G401 (cell line): ENCODE data around the gene COG5. TPM values are rescaled to one million over a fixed set of nuclear protein-coding genes. Genes with fewer than 3 reads are reported as not detected.

Source experiments
- DNase-seq: peaks from one replicate; pipeline ENCODE4 v3.0.0-alpha.2; 2015; ENCODE audit warnings: low spot score
- in situ Hi-C: cut with HindIII; loops from 2 replicates; pipeline ENCODE4 v1.10.0; 2016; ENCODE audit warnings: low sequenced_read_pairs, mixed read lengths
- total RNA-seq: library from RNA; depleted of rRNA; stranded (reverse); fragments of >200 nt; shearing (Covaris generic); gene quantifications from 2 replicates; pipeline ENCODE4 v1.2.3, GENCODE V29; 2014

Gene COG5
- total RNA-seq, 1 experiment from 2014 or later, result 65.3 TPM

DNA sequence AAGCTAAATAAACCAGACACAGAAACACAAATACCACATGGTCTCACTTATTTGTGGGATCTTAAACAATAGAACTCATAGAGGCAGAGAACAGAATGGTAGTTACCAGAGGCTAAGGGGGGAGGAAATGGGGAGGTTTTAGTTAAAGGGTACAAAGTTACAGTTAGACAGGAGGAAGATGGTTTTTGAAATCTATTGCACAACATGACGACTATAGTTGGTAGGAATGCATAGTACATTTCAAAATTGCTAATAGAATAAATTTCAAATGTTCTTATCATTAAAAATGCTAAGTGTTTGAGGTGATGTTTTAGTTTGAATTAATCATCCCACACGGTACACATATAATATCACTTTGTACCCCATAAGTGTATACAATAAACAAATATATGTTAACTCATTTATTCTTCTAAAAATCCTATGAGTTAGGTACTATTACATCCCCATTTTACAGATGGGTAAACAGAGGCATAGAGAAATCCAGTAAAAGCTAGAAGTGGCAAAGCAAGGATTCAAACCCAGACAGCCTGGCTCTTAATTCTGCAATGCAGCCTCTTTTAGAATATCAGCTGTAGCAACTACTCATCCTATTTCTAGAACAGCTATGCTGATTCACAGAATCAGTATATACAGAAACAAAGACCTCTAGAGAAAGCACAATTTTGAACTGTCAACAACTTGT lies 344.0 kb downstream of the COG5 start:
- no peak for DNase-seq
- in situ Hi-C loops, result no loop called here

DNA sequence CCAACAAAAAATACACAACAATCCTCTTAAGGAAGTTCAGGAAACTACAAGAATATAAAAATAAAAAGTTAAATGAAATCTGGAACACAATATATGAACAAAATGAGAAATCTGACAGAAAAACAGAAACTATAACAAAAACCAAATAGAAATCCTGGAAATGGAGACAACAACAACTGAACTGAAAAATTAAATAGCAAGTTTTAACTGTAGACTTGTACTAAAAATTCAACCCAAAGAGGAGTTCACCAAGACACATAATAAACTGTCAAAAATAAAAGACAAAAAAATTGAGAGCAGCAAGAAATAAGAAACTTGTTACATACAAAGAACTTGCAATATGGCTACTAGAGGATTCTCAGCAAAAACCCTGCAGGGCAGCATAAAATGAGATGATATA lies 349.8 kb downstream of the COG5 start:
- in situ Hi-C loops, result no loop called here
- no peak for DNase-seq

- in situ Hi-C loops, result no loop called here
- no peak for DNase-seq
These were observed 350.4 kb downstream of the COG5 start for GRCh38 chr7:107213193-107213788.

DNA sequence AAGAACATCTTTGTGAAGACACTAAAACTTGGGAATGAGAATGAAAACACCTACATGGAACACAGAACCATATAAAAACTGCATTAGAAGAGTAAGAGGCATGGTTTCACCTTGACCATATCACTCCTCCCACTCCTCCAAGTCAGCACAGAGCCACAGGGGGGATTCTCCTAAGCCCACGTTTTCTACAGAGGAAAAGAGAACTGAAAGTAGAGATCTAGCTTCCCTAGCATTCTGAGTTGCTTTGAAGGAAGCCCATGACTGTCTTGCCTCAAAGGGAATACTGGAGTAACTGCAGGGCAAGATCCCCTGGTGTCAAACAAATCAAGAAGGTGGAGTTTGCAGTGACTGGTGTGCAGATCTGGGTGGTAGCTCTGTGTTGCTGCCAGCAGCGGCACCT lies 351.0 kb downstream of the COG5 start:
- in situ Hi-C loops, result no loop called here

DNA sequence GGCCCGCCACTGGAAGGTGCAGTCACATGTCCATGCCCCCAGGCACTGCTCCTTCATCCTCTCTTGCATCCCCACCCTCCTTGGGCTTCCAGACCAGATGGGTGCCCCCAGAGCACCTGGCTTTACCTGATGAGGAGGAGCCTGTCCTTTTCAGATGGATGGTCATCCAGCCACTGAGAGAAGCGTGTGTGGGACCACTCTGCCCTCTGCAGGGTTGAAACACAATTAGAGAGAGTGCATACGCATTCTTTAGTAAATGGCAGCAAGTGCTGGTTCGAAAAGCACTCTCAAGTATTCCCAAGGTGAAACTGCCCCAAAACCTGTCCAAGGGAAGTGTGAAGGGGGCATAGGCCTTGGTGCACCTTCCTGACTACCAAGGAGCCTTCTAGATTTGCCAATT lies 353.3 kb downstream of the COG5 start:
- in situ Hi-C loops, result no loop called here
- no peak for DNase-seq

More for the DNA sequence above, 351.0 kb downstream of the COG5 start:
- DNase-seq, result no peak

DNA sequence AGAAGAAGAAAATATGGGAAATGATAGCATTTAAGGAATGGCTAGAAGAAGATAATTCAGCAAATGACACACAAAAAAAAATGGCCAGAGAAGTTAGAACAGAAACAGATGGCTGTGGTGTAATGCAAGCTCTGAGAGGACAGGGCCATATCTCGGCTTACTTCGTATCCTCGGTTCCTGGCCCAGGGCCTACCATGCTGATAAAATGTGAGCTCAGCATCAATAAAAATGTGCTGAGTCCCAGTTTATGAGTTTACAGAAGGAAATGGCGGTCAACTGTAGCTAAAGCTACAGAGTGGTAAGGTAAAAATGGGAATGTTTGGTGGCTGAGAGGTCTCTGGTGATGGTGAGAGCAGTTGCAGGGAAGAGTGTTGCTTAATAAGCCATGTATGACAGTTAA lies 354.2 kb downstream of the COG5 start:
- in situ Hi-C loops, result no loop called here
- DNase-seq, result no peak

- in situ Hi-C loops, result no loop called here
- DNase-seq, result no peak
These were observed 355.2 kb downstream of the COG5 start for GRCh38 chr7:107208563-107208962.

GRCh38 chr7:107208024-107208521 lies 355.6 kb downstream of the COG5 start:
- in situ Hi-C loops, result no loop called here
- peak; percentile 81 for DNase-seq

GRCh38 chr7:107207459-107207858 lies 356.3 kb downstream of the COG5 start:
- no peak for DNase-seq
- in situ Hi-C loops, result no loop called here

- in situ Hi-C loops, result no loop called here
- no peak for DNase-seq
These were observed 357.0 kb downstream of the COG5 start for GRCh38 chr7:107206706-107207105.

DNA sequence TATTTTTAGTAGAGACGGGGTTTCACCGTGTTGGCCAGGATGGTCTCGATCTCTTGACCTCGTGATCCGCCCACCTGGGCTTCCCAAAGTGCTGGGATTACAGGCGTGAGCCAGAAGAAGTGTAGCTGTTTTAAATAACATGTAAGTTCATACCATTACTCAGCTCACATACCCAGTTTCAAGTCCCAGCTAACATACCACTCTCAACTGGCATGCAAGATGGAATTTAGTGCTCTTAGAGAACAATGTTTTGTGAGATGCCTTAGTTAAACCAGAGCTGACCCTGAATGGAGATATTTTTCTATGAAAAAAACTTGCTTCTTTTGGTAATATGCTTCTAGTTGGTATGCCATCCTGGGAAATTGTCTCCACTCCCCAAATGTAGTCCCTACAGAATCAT lies 357.6 kb downstream of the COG5 start:
- no peak for DNase-seq
- in situ Hi-C loops, result no loop called here

- in situ Hi-C loops, result no loop called here
- DNase-seq, result no peak
These were observed 360.1 kb downstream of the COG5 start for GRCh38 chr7:107203607-107204006.

- peak; percentile 98 for DNase-seq
- in situ Hi-C loops, result no loop called here
These were observed 361.8 kb downstream of the COG5 start for GRCh38 chr7:107201795-107202450.

- no peak for DNase-seq
- in situ Hi-C loops, result no loop called here
These were observed 366.7 kb downstream of the COG5 start for GRCh38 chr7:107196834-107197610.

GRCh38 chr7:107194052-107194451 lies 369.7 kb downstream of the COG5 start:
- DNase-seq, result peak; percentile 24
- in situ Hi-C loops, result no loop called here

- in situ Hi-C loops, result no loop called here
- no peak for DNase-seq
These were observed 373.6 kb downstream of the COG5 start for GRCh38 chr7:107190090-107190489.

DNA sequence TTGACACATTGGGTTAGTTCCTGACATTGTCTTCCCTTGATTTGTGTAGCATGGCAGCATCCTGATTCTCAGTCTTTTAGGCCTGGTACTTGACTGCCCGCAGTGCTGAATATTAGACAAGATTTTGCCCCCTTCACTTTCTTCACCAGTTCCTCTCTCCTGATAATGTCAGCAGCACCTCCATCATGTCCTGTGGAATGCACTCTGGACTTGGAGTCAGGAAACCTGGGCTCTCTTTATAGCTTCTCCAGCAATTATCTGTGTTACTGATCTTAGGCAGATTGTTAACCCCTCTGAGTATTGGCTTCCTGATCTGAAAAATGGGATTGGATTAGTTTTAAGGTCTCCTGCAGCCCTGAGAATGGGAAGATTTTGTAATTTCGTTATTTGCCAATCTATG lies 375.9 kb downstream of the COG5 start:
- no peak for DNase-seq
- in situ Hi-C loops, result no loop called here

GRCh38 chr7:107186240-107186639 lies 377.5 kb downstream of the COG5 start:
- in situ Hi-C loops, result no loop called here

GRCh38 chr7:107185716-107186115 lies 378.0 kb downstream of the COG5 start:
- DNase-seq, result no peak
- in situ Hi-C loops, result no loop called here

More at GRCh38 chr7:107186240-107186639, 377.5 kb downstream of the COG5 start:
- no peak for DNase-seq

- in situ Hi-C loops, result no loop called here
- DNase-seq, result no peak
These were observed 382.5 kb downstream of the COG5 start for GRCh38 chr7:107181172-107181571.
